Measurements from ENCODE around the gene TCEAL8.

TCEAL8 gene

DNA sequence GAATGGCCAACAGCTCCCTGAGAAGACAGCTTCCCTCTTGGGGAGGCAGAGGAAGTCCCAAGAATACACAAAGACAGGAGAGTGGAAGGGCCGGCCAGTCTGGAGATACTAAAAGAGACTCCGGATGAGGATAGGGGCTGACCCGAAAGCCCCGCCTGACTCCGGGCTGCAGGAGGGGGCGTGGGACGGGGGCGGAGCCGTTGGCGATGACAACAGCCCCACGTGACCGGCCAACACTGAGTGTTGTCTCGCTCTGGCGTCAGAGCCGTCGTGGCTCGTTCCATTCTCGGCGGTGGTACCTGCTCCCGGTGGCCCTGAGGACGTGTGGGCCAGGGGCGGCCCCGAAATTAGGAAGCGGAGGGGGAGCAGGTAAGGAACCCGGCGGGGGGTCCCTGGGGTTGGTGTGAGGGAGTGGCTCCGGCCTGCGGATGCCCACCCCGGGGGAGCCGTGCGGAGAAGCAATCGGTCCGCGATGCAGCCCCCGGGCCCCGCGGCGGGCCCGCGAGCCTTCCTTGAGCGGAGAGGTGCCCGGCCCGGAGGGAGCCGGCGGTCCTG, 40.0 kb downstream of the TCEAL8 start, which contains the start of gene BEX4:
Gene BEX4 (plus strand): TSS at position 239 of the 555 bp plus-strand sequence. CDS start 1,046 bp downstream, outside the sequence.
- TF ChIP-seq, protein P1, sequence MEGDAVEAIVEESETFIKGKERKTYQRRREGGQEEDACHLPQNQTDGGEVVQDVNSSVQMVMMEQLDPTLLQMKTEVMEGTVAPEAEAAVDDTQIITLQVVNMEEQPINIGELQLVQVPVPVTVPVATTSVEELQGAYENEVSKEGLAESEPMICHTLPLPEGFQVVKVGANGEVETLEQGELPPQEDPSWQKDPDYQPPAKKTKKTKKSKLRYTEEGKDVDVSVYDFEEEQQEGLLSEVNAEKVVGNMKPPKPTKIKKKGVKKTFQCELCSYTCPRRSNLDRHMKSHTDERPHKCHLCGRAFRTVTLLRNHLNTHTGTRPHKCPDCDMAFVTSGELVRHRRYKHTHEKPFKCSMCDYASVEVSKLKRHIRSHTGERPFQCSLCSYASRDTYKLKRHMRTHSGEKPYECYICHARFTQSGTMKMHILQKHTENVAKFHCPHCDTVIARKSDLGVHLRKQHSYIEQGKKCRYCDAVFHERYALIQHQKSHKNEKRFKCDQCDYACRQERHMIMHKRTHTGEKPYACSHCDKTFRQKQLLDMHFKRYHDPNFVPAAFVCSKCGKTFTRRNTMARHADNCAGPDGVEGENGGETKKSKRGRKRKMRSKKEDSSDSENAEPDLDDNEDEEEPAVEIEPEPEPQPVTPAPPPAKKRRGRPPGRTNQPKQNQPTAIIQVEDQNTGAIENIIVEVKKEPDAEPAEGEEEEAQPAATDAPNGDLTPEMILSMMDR (IDR thresholded peaks at IDR 0.05; ENCODE audit: extremely low read depth, missing control alignments), result no peak
- peak; percentile 85 for DNase-seq (ENCODE audit: low spot score)

DNA sequence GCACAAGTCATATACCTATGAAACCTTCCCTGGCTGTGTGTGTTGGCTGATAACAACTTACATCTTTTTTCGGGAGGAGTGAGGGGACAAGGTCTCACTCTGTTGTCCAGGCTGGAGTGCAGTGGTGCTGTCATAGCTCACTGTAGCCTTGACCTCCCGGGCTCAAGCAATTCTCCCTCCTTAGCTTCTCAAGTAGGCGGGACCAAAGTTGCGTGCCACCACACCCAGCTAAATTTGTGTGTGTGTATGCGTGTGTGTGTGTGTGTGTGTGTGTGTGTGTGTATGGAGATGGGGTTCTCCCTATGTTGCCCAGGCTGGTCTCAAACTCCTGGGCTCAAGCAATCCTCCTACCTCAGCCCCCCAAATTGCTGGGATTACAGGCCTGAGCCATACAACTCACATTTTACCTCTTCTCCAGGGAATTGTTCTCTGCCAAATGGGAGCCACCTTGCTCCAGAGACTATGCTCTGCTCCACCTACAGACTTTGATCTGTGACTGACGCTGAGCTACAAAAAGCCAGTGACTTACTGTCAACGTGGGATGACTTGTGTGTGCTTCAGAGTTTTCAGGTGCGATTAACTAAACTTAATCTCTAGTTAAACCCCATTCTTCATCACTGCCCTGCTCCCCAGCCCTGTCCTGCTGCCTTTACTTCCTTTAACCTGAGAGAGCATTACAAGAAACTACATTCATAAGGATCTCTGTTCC, 42.1 kb downstream of the TCEAL8 start:
- TF ChIP-seq, protein P1 (IDR thresholded peaks at IDR 0.05; ENCODE audit: extremely low read depth, missing control alignments), result no peak
- DNase-seq (ENCODE audit: low spot score), result no peak

DNA sequence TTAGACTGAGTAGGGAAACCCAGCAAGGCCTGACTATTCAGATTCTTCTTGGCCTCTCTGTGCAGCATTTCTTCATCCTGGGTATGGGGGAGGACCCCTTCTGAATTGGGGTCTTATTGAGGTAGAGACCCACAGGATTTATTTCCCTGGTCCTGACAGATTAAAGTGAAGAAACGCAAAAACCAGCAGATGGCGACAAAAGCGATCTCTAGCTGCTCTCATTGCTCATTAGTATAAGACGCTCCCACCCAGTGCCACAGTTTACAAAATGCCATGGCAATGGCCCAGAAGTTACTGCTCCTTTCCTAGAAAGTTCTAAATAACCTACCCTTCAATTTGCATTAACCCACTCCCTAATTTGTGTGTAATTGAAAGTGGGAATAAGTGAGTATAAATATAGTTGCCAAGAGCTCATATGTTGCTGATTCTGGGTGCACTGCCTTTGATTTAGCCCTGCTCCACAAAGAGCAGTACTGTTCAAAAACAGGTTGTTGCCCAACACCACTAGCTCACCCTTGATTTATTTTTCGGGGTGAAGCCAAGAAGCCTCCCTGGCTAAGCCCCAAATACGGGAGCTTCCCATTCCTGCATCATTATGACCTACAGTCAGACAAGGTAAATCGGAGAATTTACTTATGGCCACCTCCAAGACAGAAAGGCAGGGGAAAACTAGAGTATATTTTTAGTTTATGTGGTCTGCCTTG, 43.8 kb downstream of the TCEAL8 start:
- peak; percentile 32 for DNase-seq (ENCODE audit: low spot score)
- TF ChIP-seq, protein P1 (IDR thresholded peaks at IDR 0.05; ENCODE audit: extremely low read depth, missing control alignments), result no peak

DNA sequence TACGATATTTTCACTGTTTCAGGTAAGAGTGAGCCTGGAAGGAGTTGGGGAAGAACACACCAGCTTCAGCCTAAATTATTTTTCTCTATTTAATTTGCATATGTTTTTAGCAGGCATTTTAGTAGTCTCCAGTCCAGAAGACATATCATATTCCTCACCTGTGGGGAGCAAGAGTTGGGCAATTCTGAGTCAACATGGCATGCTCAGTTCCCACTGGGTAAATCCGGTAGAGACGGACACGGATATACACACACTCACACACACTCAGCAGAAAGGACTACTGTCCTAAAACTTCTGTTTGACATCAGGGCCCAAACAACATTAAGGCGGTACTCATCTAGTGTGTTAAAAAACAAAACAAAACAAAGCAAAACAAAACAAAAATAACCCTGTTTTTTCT, 44.9 kb downstream of the TCEAL8 start:
- TF ChIP-seq, protein P1 (IDR thresholded peaks at IDR 0.05; ENCODE audit: extremely low read depth, missing control alignments), result no peak
- no peak for DNase-seq (ENCODE audit: low spot score)

Measured in GM20000 (cell line).